GM12878 (cell line): ENCODE results near the gene VWA7. TPM values are rescaled to one million over a fixed set of nuclear protein-coding genes. Genes with fewer than 3 reads are reported as not detected.

ENCODE experiments used
- ATAC-seq: fragments of 200-7000 bp; cut with Tn5 transposase; 3 replicates; pipeline ENCODE4 v1.9.1; 2020; ENCODE audit warnings: mild to moderate bottlenecking, moderate library complexity
- BruUV-seq: library from RNA; stranded (reverse); fragments of 400-500 nt; replicated peaks from 2 replicates; lab custom pipeline; 2021; lab: Mats Ljungman, UMichigan
- CTCF ChIA-PET: fragments of 300-600 bp; sonication (Branson Sonifier 250); formaldehyde crosslinking; extraction: SDS; loops from one replicate; lab custom pipeline; 2021; ENCODE audit warnings: inconsistent platforms; lab: Yijun Ruan, JAX
- POLR2A ChIA-PET: fragments of 350-600 bp; formaldehyde crosslinking; extraction: SDS; loops from one replicate; lab custom pipeline; 2021; ENCODE audit warnings: inconsistent platforms; lab: Charles Lee
- RAD21 ChIA-PET: fragments of 300-600 bp; sonication (Branson Sonifier 250); formaldehyde crosslinking; loops from one replicate; lab custom pipeline; 2023; ENCODE audit warnings: antibody characterized with exemption; ENCODE audit not compliant: unreplicated experiment; lab: Charles Lee
- SMC1A ChIA-PET: fragments of 300-600 bp; sonication (Branson Sonifier 250); formaldehyde crosslinking; loops from one replicate; lab custom pipeline; 2023; ENCODE audit not compliant: unreplicated experiment, uncharacterized antibody; lab: Charles Lee
- DNase-seq: peaks from one replicate; pipeline ENCODE4 v3.0.0-alpha.2; 2011; ENCODE audit warnings: low read depth, low spot score
- FAIRE-seq: peaks from 3 replicates; lab custom pipeline; 2011; peaks lifted over from hg19 to GRCh38; lab: Jason Lieb, UNC
- H2AFZ ChIP-seq: 2 replicates; pipeline ENCODE4 v1.6.0; 2011; ENCODE audit warnings: low read depth, low read length, control low read depth; ENCODE audit not compliant: control insufficient read depth
- H3K27ac ChIP-seq: 2 replicates; pipeline ENCODE4 v1.5.1; 2011; ENCODE audit warnings: control low read depth; ENCODE audit not compliant: control insufficient read depth, insufficient read depth
- H3K27me3 ChIP-seq, 2 experiments: replicated peaks in 1 of 2; 2 replicates each; pipeline versions ENCODE4 v1.6.0 to v1.6.1; 2011; ENCODE audit warnings: low read length in 1 of 2; ENCODE audit not compliant: control insufficient read depth in 2 of 2, insufficient read depth in 2 of 2
- H3K36me3 ChIP-seq, 2 experiments: 2 replicates each; pipeline ENCODE4 v1.5.1; 2011; ENCODE audit warnings: low read length in 1 of 2; ENCODE audit not compliant: control insufficient read depth in 2 of 2, insufficient read depth in 2 of 2
- H3K4me1 ChIP-seq: 2 replicates; pipeline ENCODE4 v1.6.1; 2011; ENCODE audit warnings: mild to moderate bottlenecking, low read length, moderate library complexity, mixed read lengths; ENCODE audit not compliant: control insufficient read depth, insufficient read depth
- H3K4me2 ChIP-seq: 2 replicates; pipeline ENCODE4 v1.6.0; 2011; ENCODE audit warnings: control low read depth; ENCODE audit not compliant: control insufficient read depth, insufficient read depth
- H3K4me3 ChIP-seq: fragments of 200-600 bp; sonication (generic); 2 replicates; pipeline ENCODE4 v1.5.1; 2016
- H3K79me2 ChIP-seq: 2 replicates; pipeline ENCODE4 v1.6.0; 2011; ENCODE audit warnings: low read length; ENCODE audit not compliant: control insufficient read depth, insufficient read depth
- H3K9ac ChIP-seq: 2 replicates; pipeline ENCODE4 v1.8.0; 2011; ENCODE audit warnings: low read length, control low read depth, mixed read lengths; ENCODE audit not compliant: control insufficient read depth, insufficient read depth
- H3K9me3 ChIP-seq: replicated peaks from 3 replicates; pipeline ENCODE4 v1.5.1; 2011; ENCODE audit warnings: mild to moderate bottlenecking, low read length; ENCODE audit not compliant: control insufficient read depth, insufficient read depth
- H4K20me1 ChIP-seq: 2 replicates; pipeline ENCODE4 v1.6.0; 2011; ENCODE audit not compliant: control insufficient read depth, insufficient read depth
- ASH2L ChIP-seq: fragments of 300-600, 200-600 bp; sonication (generic); IDR thresholded peaks from 2 replicates; pipeline ENCODE4 v1.6.1; 2017; ENCODE audit warnings: low read depth, mild to moderate bottlenecking, borderline replicate concordance
- ATF7 ChIP-seq: fragments of 450-650 bp; IDR thresholded peaks from 2 replicates; pipeline ENCODE4 v1.6.1; 2016; ENCODE audit warnings: low read depth, mild to moderate bottlenecking
- BHLHE40 ChIP-seq, 2 experiments: fragments of 450-650 bp in 1 of 2; IDR thresholded peaks; 2 replicates each; pipeline ENCODE4 v1.6.1; 2011 to 2017; ENCODE audit warnings: low read depth in 2 of 2, borderline replicate concordance in 1 of 2, improper control_type of control experiment in 1 of 2, low read length in 1 of 2, mild to moderate bottlenecking in 1 of 2
- BRCA1 ChIP-seq: IDR thresholded peaks from 2 replicates; pipeline ENCODE4 v1.6.1; 2011; ENCODE audit warnings: low read depth, low read length, improper control_type of control experiment
- CBFB ChIP-seq: IDR thresholded peaks from 2 replicates; pipeline ENCODE4 v1.6.1; 2016; ENCODE audit warnings: antibody characterized with exemption, low read depth
- CEBPB ChIP-seq, 2 experiments: fragments of 150-350 bp in 1 of 2; IDR thresholded peaks; 2 replicates each; pipeline ENCODE4 v1.6.1; 2012 to 2014; ENCODE audit warnings: low read depth in 2 of 2, low read length in 2 of 2, borderline replicate concordance in 1 of 2, inconsistent platforms in 1 of 2
- CTCF ChIP-seq, 3 experiments: IDR thresholded peaks in 2 of 3; conservative IDR thresholded peaks in 1 of 3; 2 replicates each; pipeline ENCODE4 v1.5.1; 2011; ENCODE audit warnings: low read depth in 3 of 3, low read length in 3 of 3, mild to moderate bottlenecking in 3 of 3, control low read depth in 2 of 3, moderate library complexity in 2 of 3, inconsistent platforms in 1 of 3, mixed read lengths in 1 of 3; ENCODE audit not compliant: control insufficient read depth in 2 of 3, insufficient read depth in 1 of 3; ENCODE audit errors: extremely low read depth in 1 of 3
- FOXM1 ChIP-seq: IDR thresholded peaks from 2 replicates; pipeline ENCODE4 v1.6.1; 2012; ENCODE audit warnings: low read depth, mild to moderate bottlenecking, inconsistent platforms, low read length, moderate library complexity
- GABPA ChIP-seq: IDR thresholded peaks from 2 replicates; pipeline ENCODE4 v1.6.1; 2014; ENCODE audit warnings: antibody characterized with exemption, low read depth, mild to moderate bottlenecking, inconsistent platforms
- MXI1 ChIP-seq: fragments of 150-350 bp; IDR thresholded peaks from 2 replicates; pipeline ENCODE4 v1.6.1; 2011; ENCODE audit warnings: low read depth, mild to moderate bottlenecking, inconsistent platforms, low read length, improper control_type of control experiment
- NR2C1 ChIP-seq: fragments of 450-650 bp; IDR thresholded peaks from 2 replicates; pipeline ENCODE4 v1.6.1; 2017; ENCODE audit warnings: antibody characterized with exemption, mild to moderate bottlenecking, moderate library complexity
- PBX3 ChIP-seq: IDR thresholded peaks from 2 replicates; pipeline ENCODE4 v1.6.1; 2011; ENCODE audit warnings: mild to moderate bottlenecking, low read depth, low read length, moderate library complexity; ENCODE audit not compliant: insufficient replicate concordance
- PKNOX1 ChIP-seq: fragments of 450-650 bp; IDR thresholded peaks from 2 replicates; pipeline ENCODE4 v1.6.1; 2016; ENCODE audit warnings: mild to moderate bottlenecking
- RAD51 ChIP-seq: fragments of 450-650 bp; IDR thresholded peaks from 2 replicates; pipeline ENCODE4 v1.6.1; 2016; ENCODE audit warnings: moderate library complexity, mild to moderate bottlenecking, inconsistent platforms
- SIN3A ChIP-seq: IDR thresholded peaks from 2 replicates; pipeline ENCODE4 v1.6.1; 2012; ENCODE audit warnings: low read depth, low read length, improper control_type of control experiment
- SP1 ChIP-seq: IDR thresholded peaks from one replicate; pipeline ENCODE4 v1.6.1; 2011; ENCODE audit warnings: low read depth, low read length
- SUZ12 ChIP-seq: fragments of 200-600 bp; sonication (generic); IDR thresholded peaks from one replicate; pipeline ENCODE4 v1.6.1; 2018; ENCODE audit warnings: antibody characterized with exemption, mild to moderate bottlenecking; ENCODE audit not compliant: unreplicated experiment
- ZBED1 ChIP-seq: IDR thresholded peaks from 2 replicates; pipeline ENCODE4 v1.6.1; 2016; ENCODE audit warnings: borderline replicate concordance
- WGBS: methylation state at CpG from one replicate; pipeline ENCODE4 v1.1.6; 2016; ENCODE audit warnings: low lambda C conversion rate; ENCODE audit not compliant: insufficient replicate concordance, insufficient coverage; ENCODE audit errors: missing lambda C conversion rate; 5-methylcytosine and 5-hydroxymethylcytosine counted together
- in situ Hi-C: fragments of 300-500 bp; cut with MboI; formaldehyde crosslinking; loops from 9 replicates; pipeline ENCODE4 v1.14.3; 2018; ENCODE audit warnings: mixed read lengths
- intact Hi-C: fragments of 100-400 bp; cut with micrococcal nuclease; formaldehyde crosslinking; loops from one replicate; pipeline ENCODE4 v1.14.2; 2022; ENCODE audit not compliant: unreplicated experiment
- polyA plus RNA-seq, 11 experiments: library from polyadenylated mRNA; depleted of rRNA in 4 of 11; unstranded in 6 of 11; stranded (reverse) in 5 of 11; fragments of >200 nt; fragmentation: Nextera tagmentation in 4 of 11; fragmentation: Illumina TruSeq in 1 of 11; extraction: Ambion mirVana in 4 of 11; extraction: Trizol in 1 of 11; gene quantifications; 1 replicate in 1 of 11; 2 replicates in 10 of 11; pipeline versions ENCODE4 v1.2.1 to v1.2.3, GENCODE V29; 2011 to 2016; ENCODE audit warnings: inconsistent platforms in 2 of 11, missing spikeins in 2 of 11, low read depth in 1 of 11
- total RNA-seq, 4 experiments: library from RNA; depleted of rRNA in 3 of 4; stranded (reverse); fragments of >200 nt in 3 of 4; fragmentation: Illumina TruSeq in 1 of 4; extraction: Trizol in 1 of 4; gene quantifications; 2 replicates each; pipeline versions ENCODE4 v1.2.1 to v1.2.3, GENCODE V29; 2013 to 2021

The VWA7 gene
- total and polyA plus RNA-seq, 10 of the 15 experiments (the other 5 are each of a cell fraction or from before 2014, with no cell fraction given) = 0.11 to 3.1 (median 1.2) TPM; not detected in 1

DNA sequence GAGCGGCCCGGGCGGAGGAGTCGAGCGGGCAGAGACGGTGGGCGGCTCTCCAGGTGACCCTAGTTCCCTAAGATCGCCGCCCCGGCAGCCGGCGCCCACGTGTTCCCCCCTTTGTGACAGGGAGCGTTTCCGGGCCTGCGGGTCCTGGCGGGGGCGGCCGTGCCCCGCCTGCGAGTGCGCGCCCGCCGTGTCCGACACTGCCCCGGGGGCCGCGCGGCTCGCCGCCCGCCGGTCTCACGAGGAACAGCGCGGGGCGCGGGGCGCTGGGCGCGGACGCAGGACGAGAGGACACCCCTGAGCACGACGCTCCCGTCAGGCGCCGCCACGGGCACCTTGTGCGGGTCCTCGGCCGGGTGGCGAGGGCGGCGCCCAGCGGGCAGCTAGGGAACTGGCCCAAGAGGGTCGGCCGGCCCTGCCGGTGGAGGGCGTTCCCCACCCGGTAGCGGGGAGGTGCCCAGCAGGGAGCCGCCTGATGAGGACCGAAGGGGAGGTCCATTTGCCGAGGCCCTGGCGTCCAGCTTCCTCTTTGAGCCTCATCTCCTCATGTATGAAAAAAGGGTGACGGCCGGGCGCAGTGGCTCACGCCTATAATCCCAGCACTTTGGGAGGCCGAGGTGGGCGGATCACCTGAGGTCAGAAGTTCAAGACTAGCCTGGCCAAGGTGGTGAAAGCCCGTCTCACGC lies 18.6 kb upstream of the VWA7 start, which contains the start of gene VARS1:
VARS1 (minus strand) TSS at position 137 of the 683 bp plus-strand sequence. CDS start 535 bp downstream, outside the sequence.
- FAIRE-seq (peak; percentile 31), ATAC-seq (peak; percentile 88), DNase-seq (peak; percentile 62)
- Histone ChIP-seq H3K27me3 (no peaks in the 10 kb centered on the region), H3K4me3 (peak within 1 kb of the TSS; percentile 81), H2AFZ (peak within 1 kb of the TSS; percentile 94), H3K9ac (peak within 1 kb of the TSS; percentile 81), H3K27ac (peak within 1 kb of the TSS; percentile 95), H3K4me1 (peaks cover 4% of the 10 kb centered on the region), H3K79me2 (peaks cover 21% of the 10 kb centered on the region), H4K20me1 (no peaks in the 10 kb centered on the region), H3K36me3 (peaks cover 7 to 11% of the 10 kb centered on the region in 2 experiments; a peak in 3 of 4 replicates), H3K9me3 (no peaks in the 10 kb centered on the region), H3K4me2 (peak within 1 kb of the TSS; percentile 47)
- in situ Hi-C loops (no loop called here), intact Hi-C loops (loop anchor here (2.0 to 5.0 kb wide), 2 partner anchors 17 to 37 kb away; no protein-coding TSS in a partner anchor)
- no TSS peak for BruUV-seq
- ChIA-PET SMC1A (interaction anchor here (1.1 to 2.2 kb wide), 8 partner anchors 11 to 67 kb away, joined by 4 to 10 read pairs (median 4); partner anchors contain the start of genes LSM2 and NEU1), POLR2A (interaction anchor here (0.6 to 3.5 kb wide), 13 partner anchors 11 to 347 kb away, joined by 3 to 32 read pairs (median 4); partner anchors contain the start of genes HSPA1A, HSPA1B, HSPA1L and LSM2), RAD21 (interaction anchor here (0.6 to 2.6 kb wide), 15 partner anchors 11 to 301 kb away, joined by 3 to 19 read pairs (median 4); partner anchors contain the start of genes HSPA1A, HSPA1B, HSPA1L and LSM2), CTCF (interaction anchor here (0.9 to 3.7 kb wide), 13 partner anchors 10 to 128 kb away, joined by 3 to 26 read pairs (median 5); partner anchors contain the start of genes DDAH2, HSPA1B, LSM2 and NEU1)
- WGBS = 1% methylated on average over 72 of the region's 75 CpGs
- TF ChIP-seq SIN3A (peak; percentile 85), ZBED1 (no peak), ASH2L (no peak), BRCA1 (no peak), ATF7 (no peak), CEBPB (IDR thresholded peaks at IDR 0.05; ENCODE audit: borderline replicate concordance in 1 of 2, low read depth in 2 of 2, low read length in 2 of 2) (no peak), BHLHE40 (IDR thresholded peaks at IDR 0.05; ENCODE audit: borderline replicate concordance in 1 of 2, low read depth in 2 of 2, low read length in 1 of 2) (peak in 1 of 2 experiments; percentile 61; a peak in 2 of 4 replicates), PKNOX1 (0 out of 2 replicates have a peak, but pooled peaks have one; percentile 22), MXI1 (peak; percentile 99), SP1 (no peak), PBX3 (no peak), SUZ12 (no peak), RAD51 (0 out of 2 replicates have a peak, but pooled peaks have one; percentile 35), CTCF (IDR thresholded peaks at IDR 0.05 in 2 of 3, conservative IDR thresholded peaks at IDR 0.05 in 1 of 3; ENCODE audit: control insufficient read depth in 2 of 3, extremely low read depth in 1 of 3, insufficient read depth in 1 of 3, low read depth in 3 of 3, low read length in 3 of 3) (peak; percentile 84 to 98 (median 88); a peak in 5 of 6 replicates), GABPA (no peak), CBFB (no peak), NR2C1 (peak; percentile 79), FOXM1 (no peak)
